Smooth muscle cell (in vitro differentiated cells): ENCODE measurements around the gene POU2AF2. TPM values are rescaled to one million over a fixed set of nuclear protein-coding genes. Genes with fewer than 3 reads are reported as not detected.
"Not testable (repeated sequence)": the region's sequence is repeated elsewhere in the genome, so short reads cannot be mapped to it uniquely, and the experiment has no call there.

ENCODE experiments used
- DNase-seq: peaks from one replicate; lab custom pipeline; 2025; ENCODE audit not compliant: unreplicated experiment; lab: John Stamatoyannopoulos, UW
- H2AFZ ChIP-seq: fragments of 200-600 bp; sonication (generic); 2 replicates; pipeline ENCODE4 v1.6.0; 2016; ENCODE audit warnings: antibody characterized with exemption, low read depth, mild to moderate bottlenecking
- H3F3A ChIP-seq: fragments of 200-600 bp; sonication (generic); 2 replicates; pipeline ENCODE4 v1.6.0; 2017; ENCODE audit warnings: antibody characterized with exemption, low read depth
- H3K27ac ChIP-seq: fragments of 200-600 bp; sonication (generic); 2 replicates; pipeline ENCODE4 v1.5.1; 2016; ENCODE audit warnings: low read depth, mild to moderate bottlenecking
- H3K27me3 ChIP-seq: fragments of 200-600 bp; sonication (generic); 2 replicates; pipeline ENCODE4 v1.6.1; 2016; ENCODE audit warnings: low read depth, mild to moderate bottlenecking
- H3K36me3 ChIP-seq: fragments of 200-600 bp; sonication (generic); 2 replicates; pipeline ENCODE4 v1.5.1; 2016; ENCODE audit warnings: low read depth
- H3K4me1 ChIP-seq: fragments of 200-600 bp; sonication (generic); 2 replicates; pipeline ENCODE4 v1.5.1; 2016; ENCODE audit warnings: low read depth
- H3K4me2 ChIP-seq: fragments of 200-600 bp; sonication (generic); 2 replicates; pipeline ENCODE4 v1.6.0; 2016; ENCODE audit warnings: mild to moderate bottlenecking
- H3K4me3 ChIP-seq: fragments of 200-600 bp; sonication (generic); 2 replicates; pipeline ENCODE4 v1.5.1; 2016; ENCODE audit warnings: mild to moderate bottlenecking
- H3K79me2 ChIP-seq: fragments of 200-600 bp; sonication (generic); 2 replicates; pipeline ENCODE4 v1.6.0; 2016; ENCODE audit warnings: low read depth, mild to moderate bottlenecking
- H3K9ac ChIP-seq: fragments of 200-600 bp; sonication (generic); 2 replicates; pipeline ENCODE4 v1.6.0; 2016; ENCODE audit warnings: low read depth
- H3K9me3 ChIP-seq: fragments of 200-600 bp; sonication (generic); replicated peaks from 2 replicates; pipeline ENCODE4 v1.5.1; 2016; ENCODE audit warnings: low read depth
- H4K20me1 ChIP-seq: fragments of 200-600 bp; sonication (generic); 2 replicates; pipeline ENCODE4 v1.6.0; 2016; ENCODE audit warnings: low read depth
- WGBS: methylation state at CpG from one replicate; pipeline ENCODE4 v1.1.7; 2016; ENCODE audit warnings: low lambda C conversion rate; 5-methylcytosine and 5-hydroxymethylcytosine counted together
- polyA plus RNA-seq: library from polyadenylated mRNA; unstranded; fragments of >200 nt; fragmentation: Nextera tagmentation; extraction: Ambion mirVana; gene quantifications from 2 replicates; pipeline ENCODE4 v1.2.1, GENCODE V29; 2016
- total RNA-seq: library from RNA; depleted of rRNA; stranded (reverse); fragments of >200 nt; gene quantifications from 2 replicates; pipeline ENCODE4 v1.2.3, GENCODE V29; 2014
- TF ChIP-seq, protein P1 (sequence below): fragments of 200-600 bp; sonication (generic); IDR thresholded peaks from 2 replicates; pipeline ENCODE4 v1.5.1; 2017; ENCODE audit warnings: borderline replicate concordance, mild to moderate bottlenecking, antibody characterized with exemption; ENCODE audit not compliant: insufficient read depth, poor library complexity, severe bottlenecking

POU2AF2 gene
- total and polyA plus RNA-seq, 2 experiments from 2014 or later, result not detected

DNA sequence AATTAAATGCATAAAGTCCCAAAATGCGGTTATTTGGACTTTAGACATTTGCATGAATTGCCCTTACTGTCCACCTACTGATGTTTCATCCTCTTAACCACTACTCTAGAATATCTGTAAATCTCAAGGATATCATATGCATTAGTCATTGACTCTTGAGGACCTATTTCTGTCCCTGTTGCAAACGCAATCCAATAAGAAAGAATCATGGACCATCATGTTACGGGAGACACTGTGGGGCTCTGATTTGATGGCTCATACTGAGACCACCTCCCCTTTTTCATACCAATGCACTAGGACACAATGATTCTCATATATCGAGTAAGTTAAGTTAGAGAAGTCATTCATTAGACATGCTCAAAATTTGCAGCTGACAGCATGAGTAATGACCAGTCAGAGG, 14.4 kb downstream of the POU2AF2 start:
- TF ChIP-seq, protein P1, sequence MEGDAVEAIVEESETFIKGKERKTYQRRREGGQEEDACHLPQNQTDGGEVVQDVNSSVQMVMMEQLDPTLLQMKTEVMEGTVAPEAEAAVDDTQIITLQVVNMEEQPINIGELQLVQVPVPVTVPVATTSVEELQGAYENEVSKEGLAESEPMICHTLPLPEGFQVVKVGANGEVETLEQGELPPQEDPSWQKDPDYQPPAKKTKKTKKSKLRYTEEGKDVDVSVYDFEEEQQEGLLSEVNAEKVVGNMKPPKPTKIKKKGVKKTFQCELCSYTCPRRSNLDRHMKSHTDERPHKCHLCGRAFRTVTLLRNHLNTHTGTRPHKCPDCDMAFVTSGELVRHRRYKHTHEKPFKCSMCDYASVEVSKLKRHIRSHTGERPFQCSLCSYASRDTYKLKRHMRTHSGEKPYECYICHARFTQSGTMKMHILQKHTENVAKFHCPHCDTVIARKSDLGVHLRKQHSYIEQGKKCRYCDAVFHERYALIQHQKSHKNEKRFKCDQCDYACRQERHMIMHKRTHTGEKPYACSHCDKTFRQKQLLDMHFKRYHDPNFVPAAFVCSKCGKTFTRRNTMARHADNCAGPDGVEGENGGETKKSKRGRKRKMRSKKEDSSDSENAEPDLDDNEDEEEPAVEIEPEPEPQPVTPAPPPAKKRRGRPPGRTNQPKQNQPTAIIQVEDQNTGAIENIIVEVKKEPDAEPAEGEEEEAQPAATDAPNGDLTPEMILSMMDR, result no peak
- Histone ChIP-seq H4K20me1 (no peaks in the 10 kb centered on the region), H3K9me3 (no peaks in the 10 kb centered on the region), H3K79me2 (no peaks in the 10 kb centered on the region), H3K4me2 (no peak overlapping the region), H3K36me3 (no peaks in the 10 kb centered on the region), H2AFZ (no peak overlapping the region), H3K27me3 (peaks cover 35% of the 10 kb centered on the region), H3F3A (no peaks in the 10 kb centered on the region), H3K27ac (no peak overlapping the region), H3K9ac (no peak overlapping the region), H3K4me3 (no peak overlapping the region), H3K4me1 (no peaks in the 10 kb centered on the region)
- WGBS, result 79% methylated on average over 4 of the region's 4 CpGs
- DNase-seq, result no peak

DNA sequence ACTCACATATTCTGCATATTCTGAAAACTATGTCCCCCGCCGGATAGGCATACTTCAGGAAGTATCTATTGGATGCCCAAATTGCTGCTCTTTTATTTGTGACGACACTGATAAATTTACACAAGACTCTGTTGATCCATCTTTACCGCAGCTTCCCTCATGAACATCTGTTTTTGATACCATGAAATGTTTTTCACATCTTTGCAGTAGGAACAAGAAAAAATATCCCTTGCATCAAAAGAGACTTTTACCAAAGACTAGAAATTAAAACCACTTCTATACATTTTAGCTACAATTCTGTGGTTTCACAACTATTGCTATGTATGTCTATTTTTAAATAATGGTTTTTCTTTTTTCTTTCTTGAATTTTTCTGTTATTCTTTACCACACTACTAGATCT, 15.3 kb downstream of the POU2AF2 start:
- Histone ChIP-seq H3F3A (no peaks in the 10 kb centered on the region), H3K4me1 (no peaks in the 10 kb centered on the region), H3K9ac (no peak overlapping the region), H3K36me3 (no peaks in the 10 kb centered on the region), H3K27me3 (peaks cover 34% of the 10 kb centered on the region), H3K4me3 (no peak overlapping the region), H3K27ac (no peak overlapping the region), H2AFZ (no peak overlapping the region), H3K4me2 (no peak overlapping the region), H3K79me2 (no peaks in the 10 kb centered on the region), H3K9me3 (no peaks in the 10 kb centered on the region), H4K20me1 (no peaks in the 10 kb centered on the region)
- TF ChIP-seq, protein P1, result no peak
- no peak for DNase-seq
- WGBS, result 67% methylated on average over 4 of the region's 4 CpGs

DNA sequence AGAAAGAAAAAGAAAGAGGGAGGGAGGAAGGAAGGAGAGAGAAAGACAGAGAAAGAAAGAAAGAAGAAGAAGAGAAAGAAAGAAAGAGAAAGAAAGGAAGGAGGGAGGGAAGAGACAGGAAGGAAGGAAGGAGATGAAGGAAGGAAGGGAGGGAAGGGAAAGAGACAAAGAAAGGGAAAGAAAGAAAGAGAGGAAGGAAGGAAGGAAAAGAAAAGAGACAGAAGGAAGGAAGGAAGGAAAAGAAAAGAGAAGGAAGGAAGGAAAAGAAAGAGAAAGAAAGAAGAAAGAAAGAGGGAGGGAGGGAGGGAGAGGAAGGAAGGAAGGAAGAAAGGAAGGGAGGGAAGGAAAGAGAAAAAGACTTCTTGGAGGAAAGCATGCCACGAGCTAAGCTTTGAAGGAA, 19.1 kb downstream of the POU2AF2 start:
- 78% methylated on average over 1 of the region's 1 CpG for WGBS
- Histone ChIP-seq H3K9ac (no peak overlapping the region), H4K20me1 (no peaks in the 10 kb centered on the region), H3K4me1 (peaks cover 4% of the 10 kb centered on the region), H3K27ac (no peak overlapping the region), H3K36me3 (no peaks in the 10 kb centered on the region), H3K9me3 (no peaks in the 10 kb centered on the region), H3K27me3 (peaks cover 30% of the 10 kb centered on the region), H2AFZ (no peak overlapping the region), H3K4me2 (no peak overlapping the region), H3K4me3 (no peak overlapping the region), H3K79me2 (no peaks in the 10 kb centered on the region), H3F3A (no peaks in the 10 kb centered on the region)
- TF ChIP-seq, protein P1, result no peak
- DNase-seq, result no peak

DNA sequence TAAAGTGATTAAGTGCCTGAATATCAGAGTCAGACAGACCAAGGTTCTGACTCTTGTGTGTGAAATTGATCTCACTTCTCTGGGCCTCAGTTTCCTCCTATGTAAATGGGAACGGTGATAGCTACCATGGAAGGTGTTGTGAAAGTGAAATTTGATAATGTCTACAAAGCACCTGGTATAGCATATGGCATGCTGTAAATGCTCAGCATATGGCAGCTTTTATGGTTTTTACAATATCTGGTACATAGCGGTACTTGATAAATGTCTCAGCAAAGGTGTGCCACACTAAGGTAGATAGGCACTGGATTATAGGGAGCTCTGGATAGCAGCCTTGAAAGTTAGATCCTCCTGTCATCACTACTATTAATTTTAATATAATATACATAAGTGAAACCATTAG, 19.9 kb downstream of the POU2AF2 start:
- Histone ChIP-seq H3F3A (no peaks in the 10 kb centered on the region), H3K4me1 (peaks cover 4% of the 10 kb centered on the region), H3K79me2 (no peaks in the 10 kb centered on the region), H3K9me3 (no peaks in the 10 kb centered on the region), H3K27ac (no peak overlapping the region), H2AFZ (no peak overlapping the region), H3K27me3 (peaks cover 30% of the 10 kb centered on the region), H3K9ac (no peak overlapping the region), H3K36me3 (no peaks in the 10 kb centered on the region), H4K20me1 (no peaks in the 10 kb centered on the region), H3K4me2 (no peak overlapping the region), H3K4me3 (no peak overlapping the region)
- TF ChIP-seq, protein P1, result no peak
- 97% methylated on average over 2 of the region's 2 CpGs for WGBS
- DNase-seq, result no peak

DNA sequence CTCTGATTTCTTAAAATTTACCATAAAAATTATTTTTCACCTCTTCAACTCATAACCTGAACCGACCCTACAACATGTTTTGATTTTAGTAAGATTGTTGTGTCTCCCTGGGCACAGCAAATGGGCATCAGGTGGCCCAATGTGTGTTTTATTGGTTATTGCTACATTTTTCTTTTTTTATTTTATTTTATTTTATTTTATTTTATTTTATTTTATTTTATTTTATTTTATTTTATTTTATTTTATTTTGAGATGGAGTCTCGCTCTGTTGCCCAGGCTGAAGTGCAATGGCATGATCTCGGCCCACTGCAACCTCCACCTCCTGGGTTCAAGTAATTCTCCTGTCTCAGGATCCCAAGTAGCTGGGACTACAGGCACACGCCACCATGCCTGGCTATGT, 22.8 kb downstream of the POU2AF2 start:
- H3K27ac ChIP-seq, H3K4me2 ChIP-seq, H4K20me1 ChIP-seq, H3K4me3 ChIP-seq, H3K79me2 ChIP-seq, DNase-seq, H3K36me3 ChIP-seq, H3K9ac ChIP-seq, H3F3A ChIP-seq, H2AFZ ChIP-seq, H3K9me3 ChIP-seq, H3K4me1 ChIP-seq: not testable (repeated sequence)
- H3K27me3 ChIP-seq, result peaks cover 33% of the 10 kb centered on the region
- 44% methylated on average over 4 of the region's 4 CpGs for WGBS
